PC-9 (cell line): Measurements from ENCODE around the gene ZNF79. TPM values are rescaled to one million over a fixed set of nuclear protein-coding genes. Genes with fewer than 3 reads are reported as not detected.

Experiments
- BruUV-seq: library from RNA; stranded (reverse); fragments of 400-500 nt; replicated peaks from 2 replicates; lab custom pipeline; 2021; lab: Mats Ljungman, UMichigan
- CTCF ChIA-PET: fragments of 300-600 bp; sonication (Branson Sonifier 250); formaldehyde crosslinking; loops from one replicate; lab custom pipeline; 2022; ENCODE audit warnings: antibody characterized with exemption; lab: Charles Lee
- POLR2A ChIA-PET: fragments of 300-600 bp; sonication (Branson Sonifier 250); formaldehyde crosslinking; loops from one replicate; lab custom pipeline; 2022; ENCODE audit warnings: antibody characterized with exemption; ENCODE audit not compliant: unreplicated experiment; lab: Charles Lee
- DNase-seq, 2 experiments: peaks; one replicate each; pipeline versions ENCODE4 v3.0.0 to v3.0.0-alpha.2; 2015 to 2022; ENCODE audit warnings: mixed read lengths in 1 of 2
- H2AFZ ChIP-seq: fragments of 200-600 bp; sonication (generic); 2 replicates; pipeline ENCODE4 v1.8.1; 2017; ENCODE audit warnings: antibody characterized with exemption
- H3F3A ChIP-seq: fragments of 200-600 bp; sonication (generic); 2 replicates; pipeline ENCODE4 v1.8.1; 2017; ENCODE audit warnings: antibody characterized with exemption, mild to moderate bottlenecking, low read depth; ENCODE audit not compliant: insufficient read depth
- H3K27ac ChIP-seq: fragments of 200-600 bp; sonication (generic); 2 replicates; pipeline ENCODE4 v1.6.1; 2016; ENCODE audit warnings: mixed run types
- H3K27me3 ChIP-seq: fragments of 200-600 bp; sonication (generic); 2 replicates; pipeline ENCODE4 v1.6.1; 2016; ENCODE audit warnings: low read depth, mixed run types; ENCODE audit not compliant: insufficient read depth
- H3K36me3 ChIP-seq: fragments of 200-600 bp; sonication (generic); 2 replicates; pipeline ENCODE4 v1.6.1; 2016; ENCODE audit warnings: low read depth, mixed run types
- H3K4me1 ChIP-seq: fragments of 200-600 bp; sonication (generic); replicated peaks from 2 replicates; pipeline ENCODE4 v1.6.1; 2016; ENCODE audit warnings: mixed run types; ENCODE audit not compliant: insufficient read depth
- H3K4me2 ChIP-seq: fragments of 200-600 bp; sonication (generic); 2 replicates; pipeline ENCODE4 v1.6.1; 2017; ENCODE audit warnings: mixed run types
- H3K4me3 ChIP-seq: fragments of 200-600 bp; sonication (generic); 2 replicates; pipeline ENCODE4 v1.6.1; 2016; ENCODE audit warnings: mixed run types
- H3K79me2 ChIP-seq: fragments of 200-600 bp; sonication (generic); 2 replicates; pipeline ENCODE4 v1.6.1; 2017; ENCODE audit warnings: low read depth, mixed run types
- H3K9me2 ChIP-seq: fragments of 200-600 bp; sonication (generic); 2 replicates; pipeline ENCODE4 v1.8.1; 2017; ENCODE audit warnings: mild to moderate bottlenecking; ENCODE audit not compliant: insufficient read depth
- H3K9me3 ChIP-seq: fragments of 200-600 bp; sonication (generic); 2 replicates; pipeline ENCODE4 v1.8.1; 2016; ENCODE audit warnings: low read depth; ENCODE audit not compliant: insufficient read depth
- H4K20me1 ChIP-seq: fragments of 200-600 bp; sonication (generic); 2 replicates; pipeline ENCODE4 v1.8.1; 2017; ENCODE audit not compliant: insufficient read depth
- CTCF ChIP-seq: fragments of 200-600 bp; sonication (generic); conservative IDR thresholded peaks from 2 replicates; pipeline ENCODE4 v1.6.1; 2017; ENCODE audit warnings: mixed run types, antibody characterized with exemption, mild to moderate bottlenecking, moderate library complexity
- EZH2 ChIP-seq: fragments of 200-600 bp; sonication (generic); IDR thresholded peaks from 2 replicates; pipeline ENCODE4 v1.8.0; 2017; ENCODE audit warnings: antibody characterized with exemption, low read depth
- intact Hi-C: fragments of 100-400 bp; cut with micrococcal nuclease; formaldehyde crosslinking; loops from one replicate; pipeline ENCODE4 v1.10.0; 2022; ENCODE audit not compliant: unreplicated experiment
- total RNA-seq: library from RNA; stranded (reverse); gene quantifications from 2 replicates; pipeline ENCODE4 v1.2.3, GENCODE V29; 2021

Gene ZNF79
- total RNA-seq, 1 experiment from 2014 or later, result 5.8 TPM

DNA sequence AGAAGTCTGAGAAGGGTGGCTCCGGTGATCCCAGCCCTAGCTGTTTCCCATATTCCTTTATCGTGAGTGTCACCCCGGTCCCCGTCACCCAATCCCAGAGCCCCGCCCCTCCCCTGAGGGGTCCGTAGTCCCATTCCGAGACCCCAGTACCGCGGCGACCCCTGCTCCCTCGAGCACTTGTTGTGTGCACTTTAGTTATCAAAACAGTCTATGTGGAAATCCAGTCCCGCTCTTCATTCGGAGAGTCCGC lies 27.4 kb downstream of the ZNF79 start:
- DNase-seq, result no peak
- H3K36me3 ChIP-seq, result peaks cover 49% of the 10 kb centered on the region
- TF ChIP-seq EZH2, result no peak
- no peak for TF ChIP-seq CTCF
- H3F3A ChIP-seq, result peaks cover 46% of the 10 kb centered on the region
- CTCF ChIA-PET, result interaction anchor here (0.7 to 1.5 kb wide), 2 partner anchors 283 to 350 kb away, joined by 3 read pairs; partner anchors contain the start of gene TOR2A
- no peaks in the 10 kb centered on the region for H3K9me3 ChIP-seq
- H3K79me2 ChIP-seq, result peaks cover 46% of the 10 kb centered on the region
- H3K9me2 ChIP-seq, result no peaks in the 10 kb centered on the region
- intact Hi-C loops, result loop anchor here (2.0 to 10.0 kb wide), 3 partner anchors 27 to 507 kb away; partner anchors contain the start of gene ZNF79
- H3K27me3 ChIP-seq, result no peaks in the 10 kb centered on the region
- H3K4me2 ChIP-seq, result peak overlapping the region; percentile 98
- H4K20me1 ChIP-seq, result peaks cover 39% of the 10 kb centered on the region
- peak overlapping the region; percentile 95 for H3K27ac ChIP-seq
- no TSS peak for BruUV-seq
- peak overlapping the region; percentile 99 for H3K4me3 ChIP-seq
- H3K4me1 ChIP-seq, result peaks cover 23% of the 10 kb centered on the region
- H2AFZ ChIP-seq, result peak overlapping the region; percentile 88
- POLR2A ChIA-PET, result interaction anchor here (0.6 to 1.2 kb wide), 3 partner anchors 28 to 1884 kb away, joined by 3 read pairs; partner anchors contain the start of genes SLC2A8 and ZNF79

DNA sequence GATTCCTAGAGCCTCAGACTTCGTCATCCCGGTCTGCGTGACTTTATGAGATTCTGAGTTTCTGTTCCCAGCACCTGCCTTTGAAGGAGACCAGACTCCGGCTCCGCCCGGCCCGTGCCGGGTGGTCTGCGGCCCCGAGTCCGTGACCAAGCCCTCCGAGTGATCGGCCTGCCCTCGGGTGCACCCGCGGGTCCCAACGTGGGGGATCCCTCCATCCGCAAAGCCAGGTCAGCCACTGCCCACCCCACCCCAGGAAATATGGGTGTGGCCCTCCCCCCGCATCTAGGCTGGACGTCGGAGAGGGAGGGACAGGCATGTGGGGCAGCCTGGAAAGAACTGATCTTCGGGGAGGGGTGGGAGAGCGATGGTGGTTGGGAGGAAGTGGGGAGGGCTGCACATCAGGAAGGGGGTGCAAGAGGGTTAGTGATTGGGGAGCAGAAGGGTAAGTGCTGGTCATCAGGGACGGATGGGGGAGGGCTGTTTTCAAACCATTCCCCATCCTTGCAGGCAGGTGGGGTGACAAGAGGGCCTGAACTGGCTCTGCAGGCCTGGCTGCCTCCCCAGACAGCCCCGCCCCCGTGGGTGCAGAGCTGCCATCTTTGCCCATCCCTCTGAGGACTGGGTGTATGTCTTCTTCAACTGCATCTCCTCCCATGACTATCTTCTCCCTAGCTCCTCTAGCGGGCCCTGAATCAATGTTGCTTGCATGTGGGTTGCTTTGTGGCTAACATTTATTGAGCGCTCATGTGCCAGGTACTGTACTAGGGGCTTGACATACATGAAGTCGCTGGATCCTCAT lies 27.9 kb downstream of the ZNF79 start:
- peaks cover 46% of the 10 kb centered on the region for H3K36me3 ChIP-seq
- TF ChIP-seq CTCF (no peak), EZH2 (no peak)
- no peaks in the 10 kb centered on the region for H3K9me2 ChIP-seq
- H2AFZ ChIP-seq, result peak overlapping the region; percentile 88
- peaks cover 46% of the 10 kb centered on the region for H3K79me2 ChIP-seq
- peaks cover 33% of the 10 kb centered on the region for H4K20me1 ChIP-seq
- peak overlapping the region; percentile 95 for H3K27ac ChIP-seq
- intact Hi-C loops, result loop anchor here (1.0 to 10.0 kb wide), 4 partner anchors 27 to 507 kb away; partner anchors contain the start of gene ZNF79
- H3K4me2 ChIP-seq, result peak overlapping the region; percentile 98
- CTCF ChIA-PET, result interaction anchor here (0.7 to 1.5 kb wide), 2 partner anchors 283 to 349 kb away, joined by 3 read pairs; partner anchors contain the start of gene TOR2A
- TSS peak; percentile 35 for BruUV-seq
- peak; percentile 75 to 83 for DNase-seq
- peaks cover 41% of the 10 kb centered on the region for H3F3A ChIP-seq
- H3K4me3 ChIP-seq, result peak overlapping the region; percentile 99
- no peaks in the 10 kb centered on the region for H3K9me3 ChIP-seq
- POLR2A ChIA-PET, result interaction anchor here (0.5 to 0.7 kb wide), 6 partner anchors 8 to 1883 kb away, joined by 3 to 6 read pairs (median 4); partner anchors contain the start of gene ZNF79
- peaks cover 23% of the 10 kb centered on the region for H3K4me1 ChIP-seq
- H3K27me3 ChIP-seq, result no peaks in the 10 kb centered on the region

DNA sequence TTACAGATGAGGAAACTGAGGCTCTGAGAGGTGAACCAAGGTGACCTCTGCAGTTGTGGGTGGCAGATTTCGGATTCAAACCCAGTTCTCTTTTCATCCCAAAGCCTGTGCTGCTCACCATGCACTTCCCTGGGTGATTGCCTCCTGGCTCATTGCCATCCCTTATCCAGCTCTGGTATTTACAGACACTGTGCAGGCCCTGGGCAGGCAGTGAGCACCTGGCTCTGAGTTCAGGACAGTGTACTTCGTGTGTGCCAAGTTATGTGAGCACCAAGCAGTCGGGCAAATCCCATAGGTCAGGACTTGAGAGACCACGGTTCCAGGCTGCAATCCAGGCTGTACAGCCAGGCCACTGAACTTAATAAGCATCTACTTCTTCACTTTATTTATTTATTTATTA lies 28.5 kb downstream of the ZNF79 start:
- H3K27ac ChIP-seq, result no peak overlapping the region
- no TSS peak for BruUV-seq

More for the DNA sequence above, 28.5 kb downstream of the ZNF79 start:
- Histone ChIP-seq H3K4me2 (peak overlapping the region; percentile 98), H3K79me2 (peaks cover 42% of the 10 kb centered on the region), H3K4me1 (peaks cover 23% of the 10 kb centered on the region), H3K9me2 (no peaks in the 10 kb centered on the region), H3K4me3 (peak overlapping the region; percentile 99; the same call in 1 of the 2 replicates), H3K9me3 (no peaks in the 10 kb centered on the region), H3K36me3 (peaks cover 39% of the 10 kb centered on the region), H4K20me1 (peaks cover 27% of the 10 kb centered on the region), H3K27me3 (no peaks in the 10 kb centered on the region), H2AFZ (no peak overlapping the region), H3F3A (peaks cover 35% of the 10 kb centered on the region)
- intact Hi-C loops, result loop anchor here (1.0 to 10.0 kb wide), 3 partner anchors 67 to 508 kb away; no protein-coding TSS in a partner anchor
- CTCF ChIA-PET, result no interaction called here
- TF ChIP-seq EZH2 (no peak), CTCF (no peak)
- no peak for DNase-seq
- POLR2A ChIA-PET, result interaction anchor here (0.5 to 0.7 kb wide), 4 partner anchors 9 to 67 kb away, joined by 3 to 6 read pairs (median 5); partner anchors contain the start of gene ZNF79
